SH-SY5Y (cell line): ENCODE results near the gene CAPN15.

ENCODE experiments used
- GATA2 ChIP-seq: IDR thresholded peaks from 2 replicates; pipeline ENCODE4 v1.6.1; 2011; ENCODE audit warnings: mild to moderate bottlenecking, low read depth, low read length
- GATA3 ChIP-seq: IDR thresholded peaks from 2 replicates; pipeline ENCODE4 v1.6.1; 2011; ENCODE audit warnings: low read depth, mild to moderate bottlenecking, low read length, moderate library complexity

The CAPN15 gene

GRCh38 chr16:519425-519824 is 8.1 kb upstream of the CAPN15 start:
- TF ChIP-seq GATA2 (no peak), GATA3 (no peak)

- no peak for TF ChIP-seq GATA3
- no peak for TF ChIP-seq GATA2
Observed at GRCh38 chr16:519841-520687, 7.4 kb upstream of the CAPN15 start.

DNA sequence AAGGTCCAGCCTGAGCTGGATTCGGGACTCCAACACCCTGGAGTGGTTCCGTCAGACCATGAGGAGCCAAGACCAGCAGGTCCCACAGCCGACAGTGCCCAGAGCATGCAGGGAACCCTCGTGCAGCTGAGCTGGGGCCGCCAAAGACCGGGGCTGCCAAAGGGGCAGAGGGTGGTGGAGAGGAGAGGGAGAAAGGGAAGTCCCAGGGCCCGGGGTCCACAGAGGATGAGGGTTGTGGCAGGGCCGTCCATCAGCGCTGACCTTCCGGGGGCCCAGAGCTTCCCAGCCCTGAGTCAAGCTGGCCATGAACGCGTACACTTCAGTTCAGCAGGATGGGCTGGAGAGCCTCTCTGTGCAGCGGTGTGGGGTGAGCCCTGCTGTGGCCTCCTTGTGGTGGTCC is 6.7 kb upstream of the CAPN15 start:
- no peak for TF ChIP-seq GATA2
- no peak for TF ChIP-seq GATA3

DNA sequence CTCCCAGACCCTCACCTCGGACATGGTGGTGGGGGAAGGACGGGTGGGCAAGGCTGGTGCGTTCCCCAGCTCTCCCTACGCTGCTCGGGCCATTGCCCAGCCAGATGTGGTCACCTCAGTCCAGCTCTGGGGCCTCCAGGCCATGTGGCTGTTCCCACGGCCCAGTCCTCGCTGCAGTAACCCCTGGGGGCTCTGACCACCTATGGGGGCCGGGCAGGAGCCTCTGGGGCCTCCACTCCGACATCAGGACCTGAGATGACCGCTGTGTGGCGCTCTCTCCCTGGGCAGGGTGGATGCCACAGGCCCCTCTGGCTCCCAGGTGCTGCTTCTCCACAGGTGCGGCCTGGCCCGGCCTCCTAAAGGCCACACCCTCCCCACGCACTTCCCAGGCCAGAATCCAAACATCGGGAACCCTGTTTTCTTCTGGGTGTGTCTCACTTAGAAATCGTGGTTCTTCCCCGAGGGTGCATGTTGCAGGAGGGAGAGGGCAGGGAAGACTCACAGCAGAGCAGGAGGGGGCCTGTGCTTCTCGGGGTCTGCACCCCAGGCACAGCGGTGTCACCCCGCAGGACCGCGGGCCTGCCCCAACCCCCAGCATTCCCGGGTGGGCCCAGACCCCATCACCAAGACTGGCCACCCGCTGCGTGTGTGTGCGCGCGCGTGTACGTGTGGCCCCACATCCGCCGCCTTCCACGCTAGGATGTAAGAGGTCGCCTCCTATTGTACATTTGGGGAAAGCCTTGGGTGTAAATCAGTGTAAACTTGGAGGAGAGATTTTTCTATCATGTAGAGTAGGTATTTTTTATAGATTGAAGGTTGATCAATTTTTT is 5.9 kb upstream of the CAPN15 start:
- no peak for TF ChIP-seq GATA3
- TF ChIP-seq GATA2, result no peak

GRCh38 chr16:522320-523096 is 5.0 kb upstream of the CAPN15 start:
- TF ChIP-seq GATA3 (no peak), GATA2 (no peak)

- TF ChIP-seq GATA2 (no peak), GATA3 (no peak)
Observed at GRCh38 chr16:523097-523741, 4.3 kb upstream of the CAPN15 start.

GRCh38 chr16:524274-525040 is 3.1 kb upstream of the CAPN15 start:
- TF ChIP-seq GATA3 (no peak), GATA2 (no peak)

DNA sequence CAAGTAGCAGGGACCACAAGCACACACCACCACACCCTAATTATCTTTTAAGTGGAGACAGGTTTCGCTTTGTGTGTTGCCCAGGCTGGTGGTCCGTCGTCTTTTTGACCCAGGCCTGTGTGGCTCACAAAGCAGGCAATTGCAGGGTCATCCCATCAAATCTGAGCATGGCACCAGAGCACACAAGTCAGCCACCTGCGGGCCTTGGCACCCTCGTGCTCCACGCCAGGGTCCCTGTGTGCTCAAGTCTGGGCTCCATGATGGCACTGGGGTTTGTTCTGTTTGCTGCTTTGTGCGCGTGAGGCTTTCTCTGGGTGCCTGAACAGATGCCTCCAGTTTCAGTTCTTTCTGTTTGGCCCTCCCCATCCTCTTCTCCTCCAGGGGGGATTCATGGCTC is 2.4 kb upstream of the CAPN15 start:
- no peak for TF ChIP-seq GATA3
- no peak for TF ChIP-seq GATA2

GRCh38 chr16:525520-526180 is 1.9 kb upstream of the CAPN15 start:
- TF ChIP-seq GATA3, result no peak
- no peak for TF ChIP-seq GATA2

DNA sequence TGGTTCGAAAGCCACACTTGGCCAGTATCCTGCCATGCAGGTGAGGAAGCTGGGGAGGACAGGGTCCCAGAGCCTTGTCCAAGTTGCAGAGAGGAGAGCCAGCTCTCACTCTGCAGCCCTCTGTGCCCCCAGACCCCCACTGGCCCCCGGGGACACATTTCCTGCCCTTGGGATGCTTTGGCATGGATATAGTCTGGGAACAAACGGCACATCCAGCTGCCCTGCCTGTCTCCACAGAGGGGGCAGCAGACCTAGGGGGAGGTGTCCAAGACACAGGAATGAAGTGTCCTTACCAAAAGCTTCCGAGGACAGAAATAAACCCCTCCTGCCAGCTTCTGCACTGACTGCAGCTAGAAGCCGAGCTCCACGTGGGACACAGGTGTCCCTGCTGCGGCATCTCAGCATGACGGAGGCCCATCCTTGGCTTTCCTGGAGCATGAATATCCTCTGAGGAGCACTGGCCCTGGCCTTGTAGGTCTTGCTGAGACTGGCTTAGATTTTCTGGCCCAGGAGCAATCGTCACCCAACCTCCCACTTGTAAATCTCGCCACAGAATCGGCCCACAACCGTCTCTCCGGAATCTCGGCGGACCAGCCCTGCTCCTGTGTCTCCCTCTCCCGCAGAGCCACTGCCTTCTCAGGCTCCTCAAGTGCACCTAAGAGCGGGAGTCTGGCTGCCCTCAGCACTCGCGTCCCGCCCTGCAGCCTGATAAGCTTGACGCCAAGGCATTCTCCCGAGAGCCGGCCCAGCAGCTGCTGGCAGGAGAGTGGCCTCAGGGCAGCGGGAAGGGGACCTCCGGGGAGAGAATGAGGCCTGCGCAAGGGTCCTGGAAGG is 1.1 kb upstream of the CAPN15 start:
- no peak for TF ChIP-seq GATA2

DNA sequence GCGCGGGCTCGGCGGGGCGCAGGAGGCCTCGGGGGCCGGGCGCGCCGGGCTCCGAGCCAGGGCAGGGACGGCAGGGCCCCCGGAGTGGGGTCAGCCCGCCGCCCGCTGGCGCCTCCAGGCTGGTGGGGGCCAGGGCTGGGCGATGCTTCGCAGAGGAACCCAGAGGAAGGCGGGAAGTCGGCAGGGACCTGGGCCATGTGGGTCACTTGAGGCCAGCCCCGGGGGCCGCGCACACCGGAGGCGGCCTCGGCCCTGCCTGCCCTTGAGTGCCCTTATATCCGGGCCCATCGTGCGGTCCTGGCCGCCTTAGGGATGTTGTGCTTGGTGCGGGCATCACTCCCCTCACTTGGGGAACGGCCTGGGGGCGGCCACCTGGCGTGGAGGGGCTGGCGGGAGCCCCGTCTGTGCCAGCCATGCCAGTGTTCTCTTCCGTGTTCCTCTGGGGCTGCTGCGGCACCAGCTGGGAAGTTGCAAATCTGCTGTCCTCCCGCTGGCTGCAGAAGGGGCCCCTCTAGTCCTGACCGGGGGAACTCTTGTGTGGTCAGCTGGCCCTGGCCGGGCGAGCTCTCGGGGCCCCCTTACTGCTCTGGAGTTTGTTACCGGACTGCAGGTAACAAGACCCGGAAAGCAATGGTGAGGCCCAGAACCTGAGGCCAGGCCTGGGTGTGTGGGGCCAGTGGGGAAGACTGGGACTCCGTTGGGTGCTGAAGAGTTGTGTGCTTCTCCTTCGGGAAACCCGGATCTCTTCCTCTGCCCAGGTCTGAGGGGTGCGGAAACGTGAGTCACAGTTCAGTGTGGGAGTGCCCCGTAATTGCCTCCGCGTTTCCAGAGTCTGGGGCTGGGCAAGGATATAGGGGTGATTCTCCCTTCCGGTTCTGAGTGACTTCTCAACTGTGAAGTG is 849 bp downstream of the CAPN15 start:
- TF ChIP-seq GATA2, result no peak
- TF ChIP-seq GATA3, result no peak
